PC-9 (cell line): ENCODE measurements around the gene SRSF1. TPM values are rescaled to one million over a fixed set of nuclear protein-coding genes. Genes with fewer than 3 reads are reported as not detected.
A peak's percentile ranks its signal among the peaks of the same experiment; 100 is the strongest.

ENCODE experiments used
- BruUV-seq: library from RNA; stranded (reverse); fragments of 400-500 nt; replicated peaks from 2 replicates; lab custom pipeline; 2021; lab: Mats Ljungman, UMichigan
- CTCF ChIA-PET: fragments of 300-600 bp; sonication (Branson Sonifier 250); formaldehyde crosslinking; loops from one replicate; lab custom pipeline; 2022; ENCODE audit warnings: antibody characterized with exemption; lab: Charles Lee
- POLR2A ChIA-PET: fragments of 300-600 bp; sonication (Branson Sonifier 250); formaldehyde crosslinking; loops from one replicate; lab custom pipeline; 2022; ENCODE audit warnings: antibody characterized with exemption; ENCODE audit not compliant: unreplicated experiment; lab: Charles Lee
- DNase-seq, 2 experiments: peaks; one replicate each; pipeline versions ENCODE4 v3.0.0 to v3.0.0-alpha.2; 2015 to 2022; ENCODE audit warnings: mixed read lengths in 1 of 2
- H2AFZ ChIP-seq: fragments of 200-600 bp; sonication (generic); 2 replicates; pipeline ENCODE4 v1.8.1; 2017; ENCODE audit warnings: antibody characterized with exemption
- H3F3A ChIP-seq: fragments of 200-600 bp; sonication (generic); 2 replicates; pipeline ENCODE4 v1.8.1; 2017; ENCODE audit warnings: antibody characterized with exemption, mild to moderate bottlenecking, low read depth; ENCODE audit not compliant: insufficient read depth
- H3K27ac ChIP-seq: fragments of 200-600 bp; sonication (generic); 2 replicates; pipeline ENCODE4 v1.6.1; 2016; ENCODE audit warnings: mixed run types
- H3K27me3 ChIP-seq: fragments of 200-600 bp; sonication (generic); 2 replicates; pipeline ENCODE4 v1.6.1; 2016; ENCODE audit warnings: low read depth, mixed run types; ENCODE audit not compliant: insufficient read depth
- H3K36me3 ChIP-seq: fragments of 200-600 bp; sonication (generic); 2 replicates; pipeline ENCODE4 v1.6.1; 2016; ENCODE audit warnings: low read depth, mixed run types
- H3K4me1 ChIP-seq: fragments of 200-600 bp; sonication (generic); replicated peaks from 2 replicates; pipeline ENCODE4 v1.6.1; 2016; ENCODE audit warnings: mixed run types; ENCODE audit not compliant: insufficient read depth
- H3K4me2 ChIP-seq: fragments of 200-600 bp; sonication (generic); 2 replicates; pipeline ENCODE4 v1.6.1; 2017; ENCODE audit warnings: mixed run types
- H3K4me3 ChIP-seq: fragments of 200-600 bp; sonication (generic); 2 replicates; pipeline ENCODE4 v1.6.1; 2016; ENCODE audit warnings: mixed run types
- H3K79me2 ChIP-seq: fragments of 200-600 bp; sonication (generic); 2 replicates; pipeline ENCODE4 v1.6.1; 2017; ENCODE audit warnings: low read depth, mixed run types
- H3K9me2 ChIP-seq: fragments of 200-600 bp; sonication (generic); 2 replicates; pipeline ENCODE4 v1.8.1; 2017; ENCODE audit warnings: mild to moderate bottlenecking; ENCODE audit not compliant: insufficient read depth
- H3K9me3 ChIP-seq: fragments of 200-600 bp; sonication (generic); 2 replicates; pipeline ENCODE4 v1.8.1; 2016; ENCODE audit warnings: low read depth; ENCODE audit not compliant: insufficient read depth
- H4K20me1 ChIP-seq: fragments of 200-600 bp; sonication (generic); 2 replicates; pipeline ENCODE4 v1.8.1; 2017; ENCODE audit not compliant: insufficient read depth
- EZH2 ChIP-seq: fragments of 200-600 bp; sonication (generic); IDR thresholded peaks from 2 replicates; pipeline ENCODE4 v1.8.0; 2017; ENCODE audit warnings: antibody characterized with exemption, low read depth
- intact Hi-C: fragments of 100-400 bp; cut with micrococcal nuclease; formaldehyde crosslinking; loops from one replicate; pipeline ENCODE4 v1.10.0; 2022; ENCODE audit not compliant: unreplicated experiment
- total RNA-seq: library from RNA; stranded (reverse); gene quantifications from 2 replicates; pipeline ENCODE4 v1.2.3, GENCODE V29; 2021
- TF ChIP-seq, protein P1 (sequence below): fragments of 200-600 bp; sonication (generic); conservative IDR thresholded peaks from 2 replicates; pipeline ENCODE4 v1.6.1; 2017; ENCODE audit warnings: mixed run types, antibody characterized with exemption, mild to moderate bottlenecking, moderate library complexity

Gene SRSF1
- total RNA-seq, 1 experiment from 2014 or later: 278 TPM

DNA sequence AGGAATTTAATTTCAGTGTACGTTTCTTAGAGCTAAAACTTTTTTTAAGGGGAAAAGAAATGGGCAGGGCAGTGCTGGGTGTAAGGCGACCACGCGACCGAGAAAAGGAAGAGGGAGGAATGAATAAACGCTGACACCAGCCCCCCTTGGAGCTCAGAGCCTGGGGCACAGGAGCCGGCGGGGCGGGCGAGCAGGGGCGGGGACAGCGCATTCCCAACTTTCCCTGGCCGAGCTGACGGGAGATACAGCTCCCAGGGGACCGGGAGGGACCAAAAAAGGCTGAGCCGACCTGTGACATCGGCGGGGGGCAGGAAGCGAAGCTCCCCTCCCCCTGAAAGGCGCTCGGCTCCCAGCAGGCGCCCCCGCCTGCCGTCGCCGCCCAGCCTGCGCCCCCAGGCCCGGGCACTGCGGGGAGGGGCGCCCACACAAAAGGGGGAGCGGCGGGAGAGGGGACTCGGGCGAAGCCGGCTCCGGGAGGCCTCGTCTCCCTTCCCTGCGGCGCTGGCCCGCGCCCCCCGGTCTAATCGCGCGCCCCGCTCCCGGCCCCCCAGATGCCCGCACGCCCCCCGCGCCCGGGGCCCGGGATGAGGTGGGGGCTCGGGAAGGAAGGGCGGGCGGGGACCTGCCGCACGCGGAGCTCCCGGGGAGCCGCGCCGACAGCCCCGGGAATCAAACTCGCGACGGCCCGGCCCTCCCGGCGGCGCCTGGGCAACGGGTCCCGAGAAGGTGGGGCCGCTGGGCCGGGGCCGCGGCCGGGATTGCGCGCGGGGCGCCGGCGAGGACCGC is 52.5 kb downstream of the SRSF1 start:
- Histone ChIP-seq H3K27me3 (no peaks in the 10 kb centered on the region), H3K4me2 (peak overlapping the region; percentile 85), H3K4me1 (peaks cover 56% of the 10 kb centered on the region), H3K36me3 (no peaks in the 10 kb centered on the region), H3K79me2 (peaks cover 44% of the 10 kb centered on the region), H3K9me2 (no peaks in the 10 kb centered on the region), H2AFZ (peak overlapping the region; percentile 80), H4K20me1 (no peaks in the 10 kb centered on the region), H3K4me3 (peak overlapping the region; percentile 69), H3F3A (peaks cover 25% of the 10 kb centered on the region), H3K27ac (peak overlapping the region; percentile 46; the same call in 1 of the 2 replicates), H3K9me3 (no peaks in the 10 kb centered on the region)
- no TSS peak for BruUV-seq
- ChIA-PET POLR2A (interaction anchor here (0.6 to 1.0 kb wide), 2 partner anchors 93 to 332 kb away, joined by 3 to 7 read pairs; no protein-coding TSS in a partner anchor), CTCF (interaction anchor here (0.6 to 1.3 kb wide), 5 partner anchors 31 to 368 kb away, joined by 3 to 7 read pairs (median 4); no protein-coding TSS in a partner anchor)
- intact Hi-C loops: no loop called here
- DNase-seq: peak in 1 of 2 experiments; percentile 61
- TF ChIP-seq, protein P1, sequence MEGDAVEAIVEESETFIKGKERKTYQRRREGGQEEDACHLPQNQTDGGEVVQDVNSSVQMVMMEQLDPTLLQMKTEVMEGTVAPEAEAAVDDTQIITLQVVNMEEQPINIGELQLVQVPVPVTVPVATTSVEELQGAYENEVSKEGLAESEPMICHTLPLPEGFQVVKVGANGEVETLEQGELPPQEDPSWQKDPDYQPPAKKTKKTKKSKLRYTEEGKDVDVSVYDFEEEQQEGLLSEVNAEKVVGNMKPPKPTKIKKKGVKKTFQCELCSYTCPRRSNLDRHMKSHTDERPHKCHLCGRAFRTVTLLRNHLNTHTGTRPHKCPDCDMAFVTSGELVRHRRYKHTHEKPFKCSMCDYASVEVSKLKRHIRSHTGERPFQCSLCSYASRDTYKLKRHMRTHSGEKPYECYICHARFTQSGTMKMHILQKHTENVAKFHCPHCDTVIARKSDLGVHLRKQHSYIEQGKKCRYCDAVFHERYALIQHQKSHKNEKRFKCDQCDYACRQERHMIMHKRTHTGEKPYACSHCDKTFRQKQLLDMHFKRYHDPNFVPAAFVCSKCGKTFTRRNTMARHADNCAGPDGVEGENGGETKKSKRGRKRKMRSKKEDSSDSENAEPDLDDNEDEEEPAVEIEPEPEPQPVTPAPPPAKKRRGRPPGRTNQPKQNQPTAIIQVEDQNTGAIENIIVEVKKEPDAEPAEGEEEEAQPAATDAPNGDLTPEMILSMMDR: no peak
- TF ChIP-seq EZH2: no peak

DNA sequence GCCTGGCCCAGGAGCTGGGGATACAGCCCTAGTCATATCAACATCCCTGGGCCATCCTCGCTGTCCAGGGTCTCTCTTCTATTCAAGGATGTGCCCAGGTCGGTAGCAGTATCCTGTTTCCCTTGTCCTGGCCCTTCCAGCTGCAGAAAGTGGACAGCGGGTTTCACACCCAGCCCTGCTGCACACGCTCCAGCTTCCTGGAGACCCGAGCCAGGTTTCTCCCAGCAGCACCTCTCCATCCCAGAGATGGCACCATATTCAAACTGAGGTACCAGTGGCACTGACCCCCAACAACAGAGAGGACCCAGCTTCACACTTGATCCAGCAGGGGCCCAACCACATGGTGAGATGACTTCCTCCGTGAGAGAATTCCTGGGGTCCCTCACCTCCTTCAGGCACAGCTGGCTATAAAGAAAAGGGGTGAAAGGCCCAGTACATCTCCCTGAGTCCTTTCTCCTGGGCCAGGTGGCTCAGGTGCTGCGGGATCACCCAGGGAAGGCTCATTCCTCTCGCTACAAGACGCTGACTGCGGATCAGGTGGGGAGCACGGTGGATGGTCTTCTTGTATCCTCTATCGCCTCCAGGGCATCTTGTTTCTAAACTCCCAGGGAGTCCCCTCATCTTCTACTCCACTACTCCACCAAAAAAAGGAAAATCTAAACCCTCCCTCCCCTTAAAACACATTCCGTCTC is 53.2 kb downstream of the SRSF1 start:
- H3K4me3 ChIP-seq: peak overlapping the region; percentile 69
- peak overlapping the region; percentile 80 for H2AFZ ChIP-seq
- H3K36me3 ChIP-seq: no peaks in the 10 kb centered on the region
- H3K9me3 ChIP-seq: no peaks in the 10 kb centered on the region
- peaks cover 44% of the 10 kb centered on the region for H3K79me2 ChIP-seq
- TSS peak; percentile 40 for BruUV-seq
- no peak for DNase-seq
- TF ChIP-seq, protein P1: no peak
- no peak for TF ChIP-seq EZH2
- CTCF ChIA-PET: interaction anchor here (0.6 to 1.3 kb wide), 3 partner anchors 32 to 367 kb away, joined by 4 to 7 read pairs (median 4); no protein-coding TSS in a partner anchor
- H4K20me1 ChIP-seq: no peaks in the 10 kb centered on the region
- peak overlapping the region; percentile 46; the same call in 1 of the 2 replicates for H3K27ac ChIP-seq
- H3K9me2 ChIP-seq: no peaks in the 10 kb centered on the region
- H3F3A ChIP-seq: peaks cover 33% of the 10 kb centered on the region
- no peaks in the 10 kb centered on the region for H3K27me3 ChIP-seq
- POLR2A ChIA-PET: interaction anchor here (0.6 to 1.0 kb wide), 3 partner anchors 34 to 332 kb away, joined by 3 to 7 read pairs (median 3); partner anchors contain the start of gene VEZF1
- H3K4me1 ChIP-seq: peaks cover 63% of the 10 kb centered on the region
- intact Hi-C loops: no loop called here
- H3K4me2 ChIP-seq: peak overlapping the region; percentile 85

Other genes with a start within 250 kb of the SRSF1 start
- gene MRPS23, start 157.2 kb downstream of the SRSF1 start, total RNA-seq: 49.7 and 50.3 TPM in 2 replicates
- gene CUEDC1, start 51.8 kb downstream of the SRSF1 start, total RNA-seq: 60.7 and 61.4 TPM in 2 replicates
- gene VEZF1, start 19.0 kb downstream of the SRSF1 start, total RNA-seq: 29.9 and 50.9 TPM in 2 replicates
- gene DYNLL2, start 76.2 kb upstream of the SRSF1 start, total RNA-seq: 29.3 and 36.2 TPM in 2 replicates
- gene OR4D1, start 141.1 kb upstream of the SRSF1 start, total RNA-seq: not detected in 2 replicates
- not detected in 2 replicates for gene OR4D2, start 159.7 kb upstream of the SRSF1 start, total RNA-seq
- gene EPX, start 185.5 kb upstream of the SRSF1 start, total RNA-seq: not detected in 2 replicates
- 28.6 and 30.1 TPM in 2 replicates for gene MKS1, start 212.0 kb upstream of the SRSF1 start, total RNA-seq
- gene LPO, start 231.3 kb upstream of the SRSF1 start, total RNA-seq: not detected in 2 replicates